Measurements from ENCODE around the gene CPAMD8. TPM values are rescaled to one million over a fixed set of nuclear protein-coding genes. Genes with fewer than 3 reads are reported as not detected.

The CPAMD8 gene
- total RNA-seq, 6 experiments from 2014 or later = 0.11 to 0.20 (median 0.14) TPM; not detected in 1

GRCh38 chr19:16915734-16916133 is 110.9 kb downstream of the CPAMD8 start:
- H3K27me3 Mint-ChIP-seq (ENCODE audit: insufficient read depth) = peaks cover 29% of the 10 kb centered on the region
- H3K9me3 Mint-ChIP-seq = peaks cover 34% of the 10 kb centered on the region
- H3K4me1 Mint-ChIP-seq (ENCODE audit: low read depth) = no peaks in the 10 kb centered on the region
- no peak for TF ChIP-seq CTCF (IDR thresholded peaks at IDR 0.05)
- no peak overlapping the region for H3K27ac Mint-ChIP-seq
- DNase-seq = no peak
- H3K4me3 Mint-ChIP-seq = no peak overlapping the region
- H3K36me3 Mint-ChIP-seq (ENCODE audit: low read depth) = peaks cover 18% of the 10 kb centered on the region

- Mint-ChIP-seq H3K27ac (no peak overlapping the region), H3K9me3 (peaks cover 34% of the 10 kb centered on the region)
Observed at GRCh38 chr19:16915135-16915534, 111.5 kb downstream of the CPAMD8 start.

GRCh38 chr19:16914421-16914820 is 112.2 kb downstream of the CPAMD8 start:
- no peak overlapping the region for H3K27ac Mint-ChIP-seq
- peaks cover 28% of the 10 kb centered on the region for H3K27me3 Mint-ChIP-seq (ENCODE audit: insufficient read depth)
- no peak for TF ChIP-seq CTCF (IDR thresholded peaks at IDR 0.05)
- no peak overlapping the region for H3K4me3 Mint-ChIP-seq
- H3K4me1 Mint-ChIP-seq (ENCODE audit: low read depth) = no peaks in the 10 kb centered on the region
- H3K9me3 Mint-ChIP-seq = peaks cover 34% of the 10 kb centered on the region
- H3K36me3 Mint-ChIP-seq (ENCODE audit: low read depth) = peaks cover 18% of the 10 kb centered on the region
- no peak for DNase-seq

More at GRCh38 chr19:16915135-16915534, 111.5 kb downstream of the CPAMD8 start:
- TF ChIP-seq CTCF (IDR thresholded peaks at IDR 0.05) = no peak
- DNase-seq = no peak
- no peaks in the 10 kb centered on the region for H3K4me1 Mint-ChIP-seq (ENCODE audit: low read depth)
- no peak overlapping the region for H3K4me3 Mint-ChIP-seq
- peaks cover 18% of the 10 kb centered on the region for H3K36me3 Mint-ChIP-seq (ENCODE audit: low read depth)
- H3K27me3 Mint-ChIP-seq (ENCODE audit: insufficient read depth) = peaks cover 29% of the 10 kb centered on the region

- peaks cover 14% of the 10 kb centered on the region for H3K36me3 Mint-ChIP-seq (ENCODE audit: low read depth)
- no peak for TF ChIP-seq CTCF (IDR thresholded peaks at IDR 0.05)
- no peak for DNase-seq
- H3K9me3 Mint-ChIP-seq = peaks cover 30% of the 10 kb centered on the region
- H3K27me3 Mint-ChIP-seq (ENCODE audit: insufficient read depth) = peaks cover 20% of the 10 kb centered on the region
- H3K4me1 Mint-ChIP-seq (ENCODE audit: low read depth) = no peaks in the 10 kb centered on the region
- H3K27ac Mint-ChIP-seq = no peak overlapping the region
- no peak overlapping the region for H3K4me3 Mint-ChIP-seq
Observed at GRCh38 chr19:16912780-16913179, 113.8 kb downstream of the CPAMD8 start.

GRCh38 chr19:16911046-16911445 is 115.6 kb downstream of the CPAMD8 start:
- peaks cover 14% of the 10 kb centered on the region for H3K36me3 Mint-ChIP-seq (ENCODE audit: low read depth)
- H3K4me1 Mint-ChIP-seq (ENCODE audit: low read depth) = no peaks in the 10 kb centered on the region
- no peak overlapping the region for H3K4me3 Mint-ChIP-seq
- peaks cover 13% of the 10 kb centered on the region for H3K27me3 Mint-ChIP-seq (ENCODE audit: insufficient read depth)
- peaks cover 30% of the 10 kb centered on the region for H3K9me3 Mint-ChIP-seq
- DNase-seq = no peak
- no peak for TF ChIP-seq CTCF (IDR thresholded peaks at IDR 0.05)
- H3K27ac Mint-ChIP-seq = no peak overlapping the region

GRCh38 chr19:16908759-16909158 is 117.9 kb downstream of the CPAMD8 start:
- no peak overlapping the region for H3K4me3 Mint-ChIP-seq
- TF ChIP-seq CTCF (IDR thresholded peaks at IDR 0.05) = no peak
- peaks cover 14% of the 10 kb centered on the region for H3K36me3 Mint-ChIP-seq (ENCODE audit: low read depth)
- peaks cover 11% of the 10 kb centered on the region for H3K27me3 Mint-ChIP-seq (ENCODE audit: insufficient read depth)
- H3K27ac Mint-ChIP-seq = no peak overlapping the region
- H3K9me3 Mint-ChIP-seq = peaks cover 23% of the 10 kb centered on the region
- no peak for DNase-seq
- H3K4me1 Mint-ChIP-seq (ENCODE audit: low read depth) = no peaks in the 10 kb centered on the region

Measured in HFFc6 (cell line).